Measurements from ENCODE around the gene PRRC2B. TPM values are rescaled to one million over a fixed set of nuclear protein-coding genes. Genes with fewer than 3 reads are reported as not detected.
A peak's percentile ranks its signal among the peaks of the same experiment; 100 is the strongest.

Gene PRRC2B
- total and polyA plus RNA-seq, 2 of the 8 experiments (the other 6 are each of a cell fraction or from before 2014, with no cell fraction given), result 37.3 to 249 TPM

DNA sequence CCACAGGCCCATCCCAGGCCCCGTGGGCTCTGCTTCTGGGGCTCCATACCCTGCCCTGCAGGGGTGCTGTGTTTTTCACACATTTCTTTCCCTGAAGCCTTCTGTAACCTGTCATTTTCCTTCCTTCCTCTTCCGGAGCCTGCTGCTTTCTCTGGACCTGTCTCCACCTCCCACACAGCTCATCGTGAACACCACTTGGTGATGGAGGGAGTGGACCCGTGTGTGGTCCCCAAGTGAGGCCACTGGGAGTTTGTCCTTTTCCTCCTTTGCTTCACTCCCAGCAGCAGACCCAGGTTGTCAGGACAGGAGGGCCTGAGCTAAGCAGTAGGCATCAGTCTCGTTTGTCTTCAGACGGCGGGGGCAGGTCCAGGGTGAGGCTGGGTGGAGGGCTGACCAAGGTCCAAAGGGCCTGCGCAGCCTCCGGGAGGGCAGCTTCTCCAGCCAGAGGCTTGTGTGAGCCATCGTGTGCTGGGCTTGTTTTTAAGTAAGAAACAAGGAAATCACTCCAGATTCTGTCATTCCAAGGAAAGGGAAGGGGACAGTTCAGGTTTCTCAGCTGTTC lies 103.0 kb downstream of the PRRC2B start:
- H3K4me3 ChIP-seq (ENCODE audit: extremely low read depth in 1 of 4, insufficient read depth in 2 of 4, low read depth in 3 of 4, low read length in 4 of 4), result no peak overlapping the region
- peak overlapping the region; percentile 74 for H4K8ac ChIP-seq (ENCODE audit: extremely low read depth, insufficient read depth, low read length)
- no peak overlapping the region for H2BK15ac ChIP-seq (ENCODE audit: low read length)
- H3K9ac ChIP-seq (replicated peaks in 1 of 4; ENCODE audit: extremely low read depth in 1 of 4, low read depth in 3 of 4, low read length in 3 of 4), result no peak overlapping the region; a peak in 1 of 7 replicates
- H2AFZ ChIP-seq (ENCODE audit: low read length), result no peak overlapping the region
- no peak overlapping the region for H3K4ac ChIP-seq (replicated peaks; ENCODE audit: insufficient read length, low read depth, low read length)
- FAIRE-seq (no peak), DNase-seq (ENCODE audit: low read depth in 1 of 2, low spot score in 2 of 2) (no peak)
- no peak overlapping the region for H4K5ac ChIP-seq (ENCODE audit: insufficient read length, low read depth, low read length)
- WGBS, 2 experiments (ENCODE audit: extremely low coverage in 1 of 2, insufficient coverage in 1 of 2, insufficient read length in 1 of 2, insufficient replicate concordance in 2 of 2, low coverage in 1 of 2, low lambda C conversion rate in 2 of 2, missing lambda C conversion rate in 1 of 2), result 90% methylated on average over 9 of the region's 10 CpGs; no CpG with 5 or more reads in 1 of the 2 experiments
- no peak overlapping the region for H2BK120ac ChIP-seq (replicated peaks; ENCODE audit: low read depth, low read length)
- H3K56ac ChIP-seq (replicated peaks; ENCODE audit: insufficient read length, low read depth, low read length), result no peak overlapping the region
- no peak overlapping the region for H2BK20ac ChIP-seq (ENCODE audit: low read length)
- H3K79me1 ChIP-seq (ENCODE audit: low read depth, low read length), result peaks cover 2% of the 10 kb centered on the region
- H3K4me1 ChIP-seq (replicated peaks in 1 of 4; ENCODE audit: control insufficient read depth in 3 of 4, insufficient read depth in 4 of 4, low read length in 3 of 4), result no peaks in the 10 kb centered on the region
- H3K18ac ChIP-seq (ENCODE audit: extremely low read depth, low read length), result no peak overlapping the region
- H2AK5ac ChIP-seq (ENCODE audit: low read depth, low read length), result no peak overlapping the region
- H3K36me3 ChIP-seq (ENCODE audit: control insufficient read depth in 2 of 4, insufficient read depth in 4 of 4, low read length in 3 of 4), result peaks cover 54 to 72% (median 68%) of the 10 kb centered on the region in 4 experiments
- peaks cover 5 to 19% of the 10 kb centered on the region in 2 experiments for H4K20me1 ChIP-seq (replicated peaks in 1 of 2; ENCODE audit: control insufficient read depth in 1 of 2, insufficient read depth in 2 of 2, low read length in 2 of 2)
- no peak overlapping the region for H3K23ac ChIP-seq (ENCODE audit: insufficient read length)
- no peak overlapping the region for H3K14ac ChIP-seq (ENCODE audit: insufficient read length)
- H3K9me3 ChIP-seq (ENCODE audit: insufficient read depth in 2 of 2, low read depth in 1 of 2, low read length in 1 of 2), result no peaks in the 10 kb centered on the region
- no peak overlapping the region for H2BK12ac ChIP-seq (ENCODE audit: low read depth, low read length)
- H3K4me2 ChIP-seq (ENCODE audit: insufficient read depth in 1 of 2, low read depth in 2 of 2, low read length in 2 of 2), result no peak overlapping the region
- H3K27me3 ChIP-seq (replicated peaks in 1 of 4; ENCODE audit: control insufficient read depth in 3 of 4, extremely low read depth in 1 of 4, insufficient read depth in 3 of 4, low read length in 3 of 4), result no peaks in the 10 kb centered on the region
- ChIA-PET POLR2A (ENCODE audit: partially characterized antibody) (interaction anchor here (0.5 to 1.4 kb wide), 4 partner anchors 12 to 34 kb away, joined by 3 to 6 read pairs (median 3); partner anchors contain the start of gene UCK1), CTCF (ENCODE audit: partially characterized antibody) (interaction anchor here (0.7 to 3.0 kb wide), 9 partner anchors 9 to 90 kb away, joined by 3 to 14 read pairs (median 4); no protein-coding TSS in a partner anchor)
- no peak overlapping the region for H4K91ac ChIP-seq (replicated peaks; ENCODE audit: insufficient read length, low read length)
- H3K27ac ChIP-seq (ENCODE audit: low read depth, low read length), result no peak overlapping the region
- H3K79me2 ChIP-seq (ENCODE audit: control insufficient read depth in 1 of 2, insufficient read depth in 2 of 2, low read length in 2 of 2), result no peaks in the 10 kb centered on the region; a peak in 1 of 4 replicates
- no peak for TF ChIP-seq CHD1 (IDR thresholded peaks at IDR 0.05; ENCODE audit: low read depth, low read length)
- no peaks in the 10 kb centered on the region for H3K23me2 ChIP-seq (ENCODE audit: low read depth, low read length)
- no peak overlapping the region for H2BK5ac ChIP-seq (ENCODE audit: low read depth, low read length)

Data from H1 (cell line).